HL-60 (cell line): Measurements from ENCODE around the gene SMARCAL1.
A peak's percentile ranks its signal among the peaks of the same experiment; 100 is the strongest.

ENCODE experiments used
- DNase-seq, 2 experiments: peaks; one replicate each; pipeline ENCODE4 v3.0.0-alpha.2; 2010 to 2020; ENCODE audit warnings: low read depth in 1 of 2, low spot score in 1 of 2
- H3K27ac ChIP-seq: fragments of 250-450 bp; sonication (Bioruptor Pico); replicated peaks from 2 replicates; pipeline ENCODE4 v1.5.1; 2020; ENCODE audit warnings: mild to moderate bottlenecking, moderate library complexity
- H3K27me3 ChIP-seq: fragments of 250-450 bp; sonication (Bioruptor Pico); 2 replicates; pipeline ENCODE4 v1.5.1; 2021; ENCODE audit warnings: mild to moderate bottlenecking, moderate library complexity; ENCODE audit not compliant: insufficient read depth, poor library complexity, severe bottlenecking
- H3K4me3 ChIP-seq: replicated peaks from 2 replicates; pipeline ENCODE4 v1.5.1; 2011; ENCODE audit warnings: mild to moderate bottlenecking, control low read depth, low read length; ENCODE audit not compliant: insufficient read depth
- GABPA ChIP-seq: IDR thresholded peaks from 2 replicates; pipeline ENCODE4 v1.6.1; 2012; ENCODE audit warnings: low read depth
- POLR2AphosphoS5 ChIP-seq: IDR thresholded peaks from 2 replicates; pipeline ENCODE4 v1.6.1; 2012; ENCODE audit warnings: low read depth
- SPI1 ChIP-seq: IDR thresholded peaks from 2 replicates; pipeline ENCODE4 v1.6.1; 2012; ENCODE audit warnings: low read depth, mild to moderate bottlenecking, borderline replicate concordance
- TF ChIP-seq, protein P1 (sequence below): IDR thresholded peaks from one replicate; pipeline ENCODE4 v1.5.1; 2011; ENCODE audit warnings: low read length, control low read depth, inconsistent platforms; ENCODE audit not compliant: insufficient read depth
- TF ChIP-seq, protein P2 (sequence below): IDR thresholded peaks from 2 replicates; pipeline ENCODE4 v1.6.1; 2012; ENCODE audit warnings: low read depth; ENCODE audit not compliant: insufficient replicate concordance

SMARCAL1 gene

DNA sequence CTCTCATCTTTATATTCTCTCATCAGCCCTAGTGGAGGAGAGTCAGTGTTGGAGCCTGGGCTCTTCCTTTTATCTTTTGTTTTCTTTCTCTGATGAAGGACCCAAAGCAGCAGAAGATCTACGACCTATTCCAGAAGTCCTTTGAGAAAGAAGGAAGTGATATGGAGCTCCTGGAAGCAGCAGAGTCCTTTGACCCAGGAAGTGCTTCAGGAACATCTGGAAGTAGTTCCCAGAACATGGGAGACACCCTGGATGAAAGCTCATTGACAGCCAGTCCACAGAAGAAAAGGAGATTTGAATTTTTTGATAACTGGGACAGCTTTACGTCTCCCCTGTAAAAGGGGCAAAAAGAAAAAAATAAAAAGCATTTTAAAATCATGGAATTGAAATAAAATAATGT, 70.4 kb downstream of the SMARCAL1 start:
- H3K27ac ChIP-seq = no peak overlapping the region
- H3K4me3 ChIP-seq = no peak overlapping the region
- DNase-seq = no peak
- H3K27me3 ChIP-seq = no peaks in the 10 kb centered on the region
- TF ChIP-seq GABPA (peak; percentile 60), SPI1 (no peak), POLR2AphosphoS5 (no peak)

DNA sequence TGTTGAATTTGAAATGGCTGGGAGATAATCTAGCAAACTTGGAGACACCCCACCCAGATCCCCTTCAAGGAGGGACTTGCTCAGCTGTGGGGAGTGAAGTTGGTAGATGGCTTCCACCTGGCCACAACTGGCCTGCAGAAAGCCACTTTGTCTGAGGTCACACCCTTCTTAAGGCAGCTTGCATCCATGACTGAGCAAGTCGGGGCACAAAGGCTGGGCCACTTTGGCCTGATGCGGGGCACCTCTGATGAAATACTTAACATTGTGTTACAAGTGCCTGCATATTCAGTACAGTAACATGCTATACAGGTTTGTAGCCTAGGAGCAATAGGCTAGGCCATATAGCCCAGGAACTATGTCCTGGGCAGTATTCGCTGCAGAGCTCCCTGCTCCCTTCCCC, 73.0 kb downstream of the SMARCAL1 start:
- no peak overlapping the region for H3K4me3 ChIP-seq
- no peaks in the 10 kb centered on the region for H3K27me3 ChIP-seq
- H3K27ac ChIP-seq = peak overlapping the region; percentile 65
- DNase-seq = peak in 1 of 2 experiments; percentile 40
- TF ChIP-seq, protein P1, sequence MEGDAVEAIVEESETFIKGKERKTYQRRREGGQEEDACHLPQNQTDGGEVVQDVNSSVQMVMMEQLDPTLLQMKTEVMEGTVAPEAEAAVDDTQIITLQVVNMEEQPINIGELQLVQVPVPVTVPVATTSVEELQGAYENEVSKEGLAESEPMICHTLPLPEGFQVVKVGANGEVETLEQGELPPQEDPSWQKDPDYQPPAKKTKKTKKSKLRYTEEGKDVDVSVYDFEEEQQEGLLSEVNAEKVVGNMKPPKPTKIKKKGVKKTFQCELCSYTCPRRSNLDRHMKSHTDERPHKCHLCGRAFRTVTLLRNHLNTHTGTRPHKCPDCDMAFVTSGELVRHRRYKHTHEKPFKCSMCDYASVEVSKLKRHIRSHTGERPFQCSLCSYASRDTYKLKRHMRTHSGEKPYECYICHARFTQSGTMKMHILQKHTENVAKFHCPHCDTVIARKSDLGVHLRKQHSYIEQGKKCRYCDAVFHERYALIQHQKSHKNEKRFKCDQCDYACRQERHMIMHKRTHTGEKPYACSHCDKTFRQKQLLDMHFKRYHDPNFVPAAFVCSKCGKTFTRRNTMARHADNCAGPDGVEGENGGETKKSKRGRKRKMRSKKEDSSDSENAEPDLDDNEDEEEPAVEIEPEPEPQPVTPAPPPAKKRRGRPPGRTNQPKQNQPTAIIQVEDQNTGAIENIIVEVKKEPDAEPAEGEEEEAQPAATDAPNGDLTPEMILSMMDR = no peak
- TF ChIP-seq SPI1 = no peak

DNA sequence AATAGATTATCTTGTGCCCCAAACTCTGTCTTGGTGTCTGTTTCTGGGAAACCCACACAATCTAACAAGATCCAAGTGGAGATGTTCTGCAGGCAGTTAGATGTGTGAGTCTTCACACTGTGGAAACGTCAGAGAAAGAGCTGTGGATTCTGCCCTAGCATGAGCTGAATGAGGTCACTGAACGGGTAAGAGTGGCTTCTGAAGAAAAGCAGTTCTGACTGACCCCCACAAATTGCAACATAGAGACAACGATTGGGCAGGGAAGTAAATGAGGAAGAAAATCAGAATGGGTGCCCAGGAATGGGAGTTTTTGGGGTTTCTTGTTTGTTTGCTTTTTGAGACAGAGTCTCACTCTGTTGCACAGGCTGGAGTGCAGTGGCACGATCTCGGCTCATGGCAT, 73.5 kb downstream of the SMARCAL1 start:
- DNase-seq = peak in 1 of 2 experiments; percentile 83
- H3K27me3 ChIP-seq = no peaks in the 10 kb centered on the region
- H3K4me3 ChIP-seq = no peak overlapping the region
- TF ChIP-seq, protein P2, sequence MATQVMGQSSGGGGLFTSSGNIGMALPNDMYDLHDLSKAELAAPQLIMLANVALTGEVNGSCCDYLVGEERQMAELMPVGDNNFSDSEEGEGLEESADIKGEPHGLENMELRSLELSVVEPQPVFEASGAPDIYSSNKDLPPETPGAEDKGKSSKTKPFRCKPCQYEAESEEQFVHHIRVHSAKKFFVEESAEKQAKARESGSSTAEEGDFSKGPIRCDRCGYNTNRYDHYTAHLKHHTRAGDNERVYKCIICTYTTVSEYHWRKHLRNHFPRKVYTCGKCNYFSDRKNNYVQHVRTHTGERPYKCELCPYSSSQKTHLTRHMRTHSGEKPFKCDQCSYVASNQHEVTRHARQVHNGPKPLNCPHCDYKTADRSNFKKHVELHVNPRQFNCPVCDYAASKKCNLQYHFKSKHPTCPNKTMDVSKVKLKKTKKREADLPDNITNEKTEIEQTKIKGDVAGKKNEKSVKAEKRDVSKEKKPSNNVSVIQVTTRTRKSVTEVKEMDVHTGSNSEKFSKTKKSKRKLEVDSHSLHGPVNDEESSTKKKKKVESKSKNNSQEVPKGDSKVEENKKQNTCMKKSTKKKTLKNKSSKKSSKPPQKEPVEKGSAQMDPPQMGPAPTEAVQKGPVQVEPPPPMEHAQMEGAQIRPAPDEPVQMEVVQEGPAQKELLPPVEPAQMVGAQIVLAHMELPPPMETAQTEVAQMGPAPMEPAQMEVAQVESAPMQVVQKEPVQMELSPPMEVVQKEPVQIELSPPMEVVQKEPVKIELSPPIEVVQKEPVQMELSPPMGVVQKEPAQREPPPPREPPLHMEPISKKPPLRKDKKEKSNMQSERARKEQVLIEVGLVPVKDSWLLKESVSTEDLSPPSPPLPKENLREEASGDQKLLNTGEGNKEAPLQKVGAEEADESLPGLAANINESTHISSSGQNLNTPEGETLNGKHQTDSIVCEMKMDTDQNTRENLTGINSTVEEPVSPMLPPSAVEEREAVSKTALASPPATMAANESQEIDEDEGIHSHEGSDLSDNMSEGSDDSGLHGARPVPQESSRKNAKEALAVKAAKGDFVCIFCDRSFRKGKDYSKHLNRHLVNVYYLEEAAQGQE = no peak
- TF ChIP-seq GABPA (no peak), POLR2AphosphoS5 (no peak; the same call in 1 of the 2 replicates), SPI1 (peak; percentile 7; the same call in 1 of the 2 replicates)
- H3K27ac ChIP-seq = peak overlapping the region; percentile 65

DNA sequence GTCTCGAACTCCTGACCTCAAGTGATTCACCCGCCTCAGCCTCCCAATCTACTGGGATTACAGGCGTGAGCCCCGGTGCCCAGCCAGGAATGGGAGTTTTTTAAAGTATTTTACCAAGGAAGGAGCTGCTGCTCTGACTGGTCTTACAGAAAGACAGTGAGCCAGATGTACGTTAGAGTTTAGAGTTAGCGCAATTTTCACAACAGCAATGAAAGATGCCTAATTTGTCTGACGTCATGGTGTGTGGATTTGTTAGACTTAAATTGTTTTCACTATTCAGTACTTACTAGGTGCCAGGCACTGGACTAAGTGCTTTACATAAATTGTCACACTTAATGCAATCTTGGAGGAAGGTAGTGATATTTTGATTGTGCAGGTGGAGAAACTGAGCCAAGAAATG, 74.0 kb downstream of the SMARCAL1 start:
- Histone ChIP-seq H3K4me3 (no peak overlapping the region), H3K27me3 (no peaks in the 10 kb centered on the region), H3K27ac (peak overlapping the region; percentile 65)
- TF ChIP-seq SPI1 (no peak), POLR2AphosphoS5 (no peak), GABPA (no peak)
- TF ChIP-seq, protein P1 = no peak
- TF ChIP-seq, protein P2 = no peak
- DNase-seq = no peak

DNA sequence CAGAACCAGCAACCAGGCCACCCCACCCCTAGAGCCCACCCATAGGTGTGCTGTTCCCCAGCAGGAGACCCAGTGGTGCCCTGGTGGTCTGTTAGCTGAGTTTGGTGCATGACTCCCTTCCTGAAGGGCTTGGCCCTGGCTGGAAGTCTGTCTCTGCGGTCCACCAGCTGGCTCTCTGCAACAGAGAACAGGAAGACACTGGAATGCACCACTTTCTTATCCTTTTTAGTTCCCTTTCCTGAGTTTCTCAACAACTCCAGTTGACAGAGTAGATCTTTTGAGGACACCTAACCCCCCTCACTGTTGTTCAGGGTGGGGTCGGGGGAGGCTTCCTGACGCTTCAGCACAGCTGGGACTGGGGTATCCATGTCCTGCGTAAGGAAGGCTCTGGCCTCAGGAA, 74.4 kb downstream of the SMARCAL1 start:
- TF ChIP-seq GABPA (no peak), SPI1 (peak; percentile 51; the same call in 1 of the 2 replicates), POLR2AphosphoS5 (peak; percentile 65)
- TF ChIP-seq, protein P1 = no peak
- TF ChIP-seq, protein P2 = no peak
- peak; percentile 77 for DNase-seq
- H3K27ac ChIP-seq = peak overlapping the region; percentile 65
- no peak overlapping the region for H3K4me3 ChIP-seq
- no peaks in the 10 kb centered on the region for H3K27me3 ChIP-seq
